Large intestine (tissue), 3 donors: Measurements from ENCODE around the gene PDLIM7. TPM values are rescaled to one million over a fixed set of nuclear protein-coding genes. Genes with fewer than 3 reads are reported as not detected.

Experiments
- DNase-seq, 2 donors: peaks; one replicate each; pipeline versions ENCODE4 v3.0.0 to v3.0.0-alpha.2; 2013
- H3K27ac ChIP-seq: one replicate; pipeline ENCODE4 v1.5.1; 2013; ENCODE audit warnings: low read length
- H3K27me3 ChIP-seq: 2 replicates; pipeline ENCODE4 v1.6.1; 2013; ENCODE audit warnings: low read length; ENCODE audit not compliant: control insufficient read depth, insufficient read depth
- H3K36me3 ChIP-seq: 2 replicates; pipeline ENCODE4 v1.6.1; 2013; ENCODE audit warnings: low read length; ENCODE audit not compliant: control insufficient read depth, insufficient read depth
- H3K4me1 ChIP-seq: one replicate; pipeline ENCODE4 v1.6.1; 2013; ENCODE audit warnings: low read length; ENCODE audit not compliant: control insufficient read depth, insufficient read depth
- H3K4me3 ChIP-seq: one replicate; pipeline ENCODE4 v1.5.1; 2013; ENCODE audit warnings: low read length
- H3K9me3 ChIP-seq: one replicate; pipeline ENCODE4 v1.6.1; 2013; ENCODE audit warnings: mild to moderate bottlenecking, low read depth, low read length, moderate library complexity; ENCODE audit not compliant: control insufficient read depth
- WGBS: methylation state at CpG from one replicate; pipeline ENCODE4 v1.1.5; 2013; ENCODE audit warnings: low lambda C conversion rate; ENCODE audit not compliant: insufficient coverage; 5-methylcytosine and 5-hydroxymethylcytosine counted together
- polyA plus RNA-seq: library from polyadenylated mRNA; unstranded; fragments of 120-200 nt; gene quantifications from one replicate; pipeline ENCODE4 v1.2.1, GENCODE V29; 2013

Gene PDLIM7
- polyA plus RNA-seq, 1 donor, result 118 TPM

- Histone ChIP-seq H3K36me3 (peaks cover 51% of the 10 kb centered on the region), H3K4me3 (no peak overlapping the region), H3K9me3 (no peaks in the 10 kb centered on the region), H3K27me3 (no peaks in the 10 kb centered on the region), H3K4me1 (peaks cover 9% of the 10 kb centered on the region), H3K27ac (no peak overlapping the region)
- WGBS, result no CpG with 5 or more reads among the region's 15 CpGs
- no peak for DNase-seq
These were observed 16.1 kb upstream of the PDLIM7 start for GRCh38 chr5:177513500-177513899.

GRCh38 chr5:177512736-177513380 is 15.5 kb upstream of the PDLIM7 start:
- no peaks in the 10 kb centered on the region for H3K9me3 ChIP-seq
- no CpG with 5 or more reads among the region's 16 CpGs for WGBS
- H3K4me3 ChIP-seq, result no peak overlapping the region
- no peak for DNase-seq
- H3K36me3 ChIP-seq, result peaks cover 51% of the 10 kb centered on the region
- no peaks in the 10 kb centered on the region for H3K27me3 ChIP-seq
- H3K27ac ChIP-seq, result no peak overlapping the region
- peaks cover 9% of the 10 kb centered on the region for H3K4me1 ChIP-seq

DNA sequence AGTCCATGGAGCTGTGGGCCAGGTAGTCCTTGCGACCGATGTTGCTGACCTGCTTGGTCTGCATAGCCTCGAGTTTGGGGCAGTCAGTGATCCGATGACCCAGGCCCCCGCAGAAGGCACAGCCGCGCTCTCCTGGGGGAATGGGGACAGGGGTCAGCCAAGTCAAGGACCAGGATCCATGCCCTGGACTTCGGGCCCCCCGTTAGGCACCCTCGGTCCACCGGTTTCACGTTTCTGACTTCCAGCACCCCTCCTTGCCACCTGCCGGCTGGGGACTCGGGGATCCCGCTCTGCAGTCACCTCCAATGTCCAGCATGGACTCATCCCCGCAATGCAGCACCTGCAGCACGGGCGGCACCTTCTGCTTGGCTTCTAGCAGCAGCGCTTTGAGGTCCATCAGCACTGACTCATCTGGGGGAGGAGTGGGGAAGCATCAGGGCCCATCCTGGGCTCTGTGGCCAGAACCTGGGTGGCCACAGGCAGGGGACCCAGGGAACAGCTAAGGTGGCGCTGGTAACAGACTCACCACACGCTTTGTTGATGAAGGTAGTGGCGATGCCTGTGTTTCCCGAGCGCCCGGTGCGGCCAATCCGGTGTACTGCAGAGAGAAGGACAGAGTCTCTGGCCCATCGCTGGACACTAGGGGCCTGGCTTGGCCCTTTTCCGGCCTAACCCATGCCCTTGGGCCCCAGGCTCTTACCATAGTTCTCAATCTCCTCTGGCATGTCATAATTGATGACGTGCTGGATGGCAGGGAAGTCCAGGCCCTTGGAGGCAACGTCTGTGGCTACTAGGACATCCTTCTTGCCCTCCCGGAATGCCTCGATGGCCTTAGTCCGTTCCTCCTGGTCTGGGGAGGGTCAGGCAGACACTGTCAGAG is 14.6 kb upstream of the PDLIM7 start:
- WGBS, result no CpG with 5 or more reads among the region's 34 CpGs
- H3K9me3 ChIP-seq, result no peaks in the 10 kb centered on the region
- DNase-seq, result no peak
- H3K4me3 ChIP-seq, result no peak overlapping the region
- H3K36me3 ChIP-seq, result peaks cover 51% of the 10 kb centered on the region
- no peaks in the 10 kb centered on the region for H3K27me3 ChIP-seq
- peaks cover 9% of the 10 kb centered on the region for H3K4me1 ChIP-seq
- H3K27ac ChIP-seq, result no peak overlapping the region

DNA sequence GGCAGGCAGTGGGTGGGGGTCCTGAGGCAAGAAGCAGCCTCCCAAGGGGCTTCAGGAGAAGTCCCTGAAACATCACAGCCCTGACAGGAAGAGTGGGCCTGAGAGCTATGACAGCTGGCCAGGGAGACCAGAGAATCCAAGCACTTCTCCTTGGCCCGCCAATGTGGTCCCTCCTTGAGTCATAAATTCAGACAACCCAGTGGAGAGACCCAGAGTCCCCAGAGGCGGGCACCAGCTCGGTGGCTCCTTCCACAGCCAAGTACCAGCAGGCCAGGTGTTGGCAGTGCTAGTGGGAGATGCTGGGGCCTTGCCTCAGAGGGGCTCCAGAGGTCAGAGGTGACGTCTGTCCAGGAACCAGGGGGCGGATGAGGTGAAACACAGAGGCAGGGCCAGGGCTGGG is 13.8 kb upstream of the PDLIM7 start:
- no CpG with 5 or more reads among the region's 5 CpGs for WGBS
- no peak for DNase-seq
- Histone ChIP-seq H3K4me3 (no peak overlapping the region), H3K9me3 (no peaks in the 10 kb centered on the region), H3K4me1 (peaks cover 9% of the 10 kb centered on the region), H3K36me3 (peaks cover 51% of the 10 kb centered on the region), H3K27me3 (no peaks in the 10 kb centered on the region), H3K27ac (no peak overlapping the region)

GRCh38 chr5:177510567-177511053 is 13.2 kb upstream of the PDLIM7 start:
- H3K4me1 ChIP-seq, result peaks cover 4% of the 10 kb centered on the region
- H3K4me3 ChIP-seq, result no peak overlapping the region
- no peaks in the 10 kb centered on the region for H3K9me3 ChIP-seq
- DNase-seq, result no peak
- peaks cover 50% of the 10 kb centered on the region for H3K36me3 ChIP-seq
- H3K27ac ChIP-seq, result no peak overlapping the region
- no CpG with 5 or more reads among the region's 15 CpGs for WGBS
- H3K27me3 ChIP-seq, result no peaks in the 10 kb centered on the region

DNA sequence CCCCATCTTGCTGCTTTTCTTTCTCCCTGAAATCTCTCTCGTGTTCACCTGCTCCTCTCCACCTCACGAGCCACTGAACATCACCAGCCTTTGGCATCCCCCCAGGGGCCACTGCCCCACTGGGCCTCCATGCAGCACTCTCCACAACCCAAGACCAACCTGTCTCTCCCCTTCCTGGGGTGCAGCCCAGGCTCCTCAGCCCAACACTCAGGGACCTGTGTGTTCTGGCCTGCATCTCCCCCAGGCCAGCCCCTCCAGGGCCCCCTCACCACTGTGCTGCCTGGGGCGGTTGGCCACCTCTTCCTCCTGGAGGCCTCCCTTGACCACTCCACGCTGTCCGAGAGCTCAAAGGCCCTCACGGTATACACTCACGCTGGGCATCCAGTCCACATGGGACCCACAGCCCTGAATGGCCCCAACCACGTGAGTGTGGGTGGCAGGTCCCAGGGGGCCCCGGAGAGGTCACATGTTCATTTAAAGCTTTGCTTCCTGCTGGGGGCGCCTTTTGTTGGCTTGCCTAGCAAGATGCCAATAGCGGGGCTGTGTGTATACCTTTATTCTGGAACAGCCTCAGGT is 12.7 kb upstream of the PDLIM7 start:
- no peak overlapping the region for H3K27ac ChIP-seq
- H3K4me3 ChIP-seq, result no peak overlapping the region
- no peaks in the 10 kb centered on the region for H3K9me3 ChIP-seq
- peaks cover 44% of the 10 kb centered on the region for H3K36me3 ChIP-seq
- WGBS, result 63% methylated on average over 1 of the region's 11 CpGs
- no peaks in the 10 kb centered on the region for H3K4me1 ChIP-seq
- no peak for DNase-seq
- no peaks in the 10 kb centered on the region for H3K27me3 ChIP-seq

- Histone ChIP-seq H3K36me3 (peaks cover 38% of the 10 kb centered on the region), H3K4me1 (no peaks in the 10 kb centered on the region), H3K9me3 (no peaks in the 10 kb centered on the region), H3K4me3 (peak within 1 kb of the TSS; percentile 9), H3K27ac (no peak within 1 kb of the TSS), H3K27me3 (no peaks in the 10 kb centered on the region)
- no CpG with 5 or more reads among the region's 20 CpGs for WGBS
- no peak for DNase-seq
These were observed 12.1 kb upstream of the PDLIM7 start, which contains the start of gene DOK3 for GRCh38 chr5:177509381-177509951. Gene DOK3, minus strand, starts transcription at chr5:177509826. Its CDS starts 286 bp downstream, at chr5:177509540.

DNA sequence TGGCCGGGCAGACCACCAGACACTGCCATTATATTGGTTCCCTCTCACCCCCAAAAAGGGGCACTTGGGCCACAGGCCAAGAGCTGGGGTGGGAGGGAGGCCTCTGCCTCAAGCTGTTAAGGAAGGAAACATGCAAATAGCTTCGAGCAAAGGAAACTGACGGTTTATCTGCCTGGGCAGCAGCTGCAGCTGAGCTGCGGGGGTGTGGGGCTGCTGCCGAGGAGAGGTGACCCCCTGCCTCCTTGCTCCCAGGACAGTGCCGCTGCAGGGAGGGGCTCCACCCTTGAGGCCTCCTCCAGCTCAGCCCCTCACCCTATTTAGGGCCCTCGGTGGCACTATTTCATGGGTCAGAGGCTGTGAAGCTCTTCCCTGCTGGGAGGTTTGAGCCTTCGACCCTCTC is 11.4 kb upstream of the PDLIM7 start:
- Histone ChIP-seq H3K36me3 (peaks cover 32% of the 10 kb centered on the region), H3K27ac (no peak overlapping the region), H3K4me1 (no peaks in the 10 kb centered on the region), H3K9me3 (no peaks in the 10 kb centered on the region), H3K27me3 (no peaks in the 10 kb centered on the region), H3K4me3 (peak overlapping the region; percentile 9)
- DNase-seq, result no peak
- no CpG with 5 or more reads among the region's 8 CpGs for WGBS

GRCh38 chr5:177508221-177508611 is 10.8 kb upstream of the PDLIM7 start:
- Histone ChIP-seq H3K27me3 (no peaks in the 10 kb centered on the region), H3K9me3 (no peaks in the 10 kb centered on the region), H3K27ac (no peak overlapping the region), H3K4me3 (no peak overlapping the region), H3K36me3 (peaks cover 28% of the 10 kb centered on the region), H3K4me1 (no peaks in the 10 kb centered on the region)
- no peak for DNase-seq
- no CpG with 5 or more reads among the region's 26 CpGs for WGBS

- no peak for DNase-seq
- Histone ChIP-seq H3K9me3 (no peaks in the 10 kb centered on the region), H3K36me3 (peaks cover 23% of the 10 kb centered on the region), H3K4me1 (no peaks in the 10 kb centered on the region), H3K27ac (no peak overlapping the region), H3K27me3 (no peaks in the 10 kb centered on the region), H3K4me3 (no peak overlapping the region)
- WGBS, result 100% methylated on average over 1 of the region's 17 CpGs
These were observed 10.3 kb upstream of the PDLIM7 start for GRCh38 chr5:177507596-177508220.
